HG03108 (cell line): ENCODE data around the gene UBAP1L.
A peak's percentile ranks its signal among the peaks of the same experiment; 100 is the strongest.
"Not testable (repeated sequence)": the region's sequence is repeated elsewhere in the genome, so short reads cannot be mapped to it uniquely, and the experiment has no call there.

Experiments used
- ATAC-seq: cut with Tn5 transposase; IDR thresholded peaks from one replicate; pipeline ENCODE4 v1.9.1; 2021; ENCODE audit warnings: moderate library complexity; ENCODE audit not compliant: unreplicated experiment

Gene UBAP1L

DNA sequence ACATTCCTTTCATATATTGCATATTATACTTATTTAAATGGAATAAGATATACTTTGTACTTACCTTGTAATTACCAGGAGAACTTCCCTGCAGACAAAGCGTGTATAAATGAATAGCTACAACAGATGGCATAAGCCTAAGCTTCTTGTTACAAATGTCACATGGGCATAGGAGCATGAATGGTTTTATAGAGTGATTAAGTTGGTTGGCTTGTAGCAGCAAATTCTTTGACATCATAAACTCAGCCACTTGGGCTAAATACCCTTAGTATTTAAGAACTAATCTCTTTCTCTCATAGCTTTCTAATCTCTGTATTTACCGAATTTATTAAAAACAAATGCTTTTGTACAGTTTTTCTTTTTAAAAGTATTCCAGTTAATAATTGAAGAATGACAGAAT lies at the start of gene UBAP1L:
TSS of gene UBAP1L (minus strand) at position 115 of the 400 bp plus-strand sequence. CDS start 8,985 bp downstream, outside the sequence.
- ATAC-seq, result no peak

DNA sequence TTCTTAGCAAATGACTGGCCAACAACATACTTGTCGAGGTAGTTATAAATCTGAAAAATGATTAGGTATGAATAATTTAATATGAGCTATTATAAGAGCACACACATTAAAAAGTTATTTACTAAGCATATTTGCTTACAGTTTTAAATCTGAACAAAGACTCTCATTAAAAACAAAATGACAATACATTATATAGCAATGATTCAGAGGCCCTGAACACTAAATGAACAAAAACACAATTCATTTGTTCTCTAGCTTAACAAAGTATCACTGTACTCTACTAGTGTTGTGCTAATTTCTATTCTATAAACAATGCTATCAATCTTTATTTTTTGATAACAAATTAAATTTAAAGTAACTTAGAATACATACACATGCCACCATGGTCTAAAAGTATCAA lies 49.1 kb upstream of the UBAP1L start:
- no peak for ATAC-seq

DNA sequence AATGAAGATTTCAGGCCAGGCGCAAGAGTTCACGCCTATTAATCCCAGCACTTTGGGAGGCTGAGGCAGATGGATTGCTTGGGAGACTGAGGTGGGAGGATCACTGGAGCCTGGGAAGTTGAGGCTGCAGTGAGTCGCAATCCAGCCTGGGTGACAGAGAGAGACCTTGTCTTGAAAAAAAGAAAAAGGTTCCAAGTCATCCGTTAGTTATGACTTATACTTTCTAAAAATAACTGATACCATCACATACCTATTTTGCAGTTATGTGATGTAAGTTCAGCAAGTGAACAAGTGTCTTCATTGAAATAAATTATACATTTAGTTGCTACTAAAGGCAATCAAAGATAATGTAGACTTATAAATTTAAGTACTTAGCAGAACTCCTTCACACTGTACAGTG lies 48.0 kb upstream of the UBAP1L start:
- ATAC-seq, result no peak

DNA sequence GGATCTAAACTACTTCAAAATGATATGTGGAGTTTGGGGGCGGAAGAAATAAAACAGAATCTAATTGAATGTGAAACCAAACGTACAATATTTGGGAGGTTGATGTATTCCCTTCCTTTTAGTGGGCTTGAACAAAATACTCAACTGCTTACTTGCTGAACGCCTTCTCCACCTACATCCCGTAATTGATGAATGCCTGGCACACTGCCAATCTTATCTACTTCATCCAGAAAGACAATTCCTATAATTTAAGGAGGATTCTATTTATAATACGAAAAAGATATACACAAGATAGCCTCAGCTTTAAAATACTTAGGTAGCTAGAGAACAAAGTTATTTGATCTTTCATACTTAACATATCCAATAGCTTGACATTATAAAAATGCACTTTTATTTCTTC lies 41.7 kb upstream of the UBAP1L start:
- ATAC-seq, result no peak

DNA sequence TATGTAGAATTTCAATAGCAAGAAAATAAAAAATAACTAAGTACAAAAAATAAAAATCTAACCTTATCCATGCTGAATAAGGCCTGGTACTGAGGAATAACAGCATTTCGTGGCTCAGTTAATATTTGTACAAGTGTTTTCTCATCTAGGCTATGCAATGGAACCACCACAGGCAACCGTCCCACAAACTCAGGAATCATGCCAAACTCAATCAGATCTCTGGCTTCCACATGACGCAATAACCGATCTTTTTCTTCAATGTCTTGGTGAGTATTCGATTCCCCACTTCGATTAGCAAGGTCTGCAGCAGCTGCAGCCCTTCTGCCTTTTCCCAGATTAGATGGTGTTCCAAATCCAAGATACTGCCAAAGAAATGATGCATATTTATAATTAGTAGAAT lies 39.7 kb upstream of the UBAP1L start:
- ATAC-seq, result no peak

GRCh38 chr15:65147902-65148301 lies 32.9 kb upstream of the UBAP1L start:
- no peak for ATAC-seq

DNA sequence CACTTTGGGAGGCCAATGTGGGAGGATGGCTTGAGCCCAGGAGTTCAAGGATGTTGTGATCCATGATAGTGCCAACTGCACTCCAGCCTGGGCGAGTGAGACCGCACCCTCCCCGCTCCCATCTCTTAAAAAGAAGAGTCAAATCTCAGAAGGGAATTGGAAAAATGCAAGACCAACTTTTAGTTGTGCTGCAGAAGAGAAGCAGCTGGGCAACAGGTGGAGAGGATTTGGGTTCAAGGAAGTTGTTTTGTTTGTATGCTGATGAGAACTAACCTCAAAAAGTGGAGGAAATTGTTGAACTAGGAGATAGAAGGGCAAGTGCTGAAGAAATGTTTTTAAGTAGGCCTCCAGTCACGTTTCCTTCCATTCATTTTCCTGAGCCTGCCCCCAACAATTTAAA lies 31.4 kb upstream of the UBAP1L start:
- ATAC-seq, result no peak

GRCh38 chr15:65138631-65139030 lies 23.6 kb upstream of the UBAP1L start:
- ATAC-seq, result not testable (repeated sequence)

- not testable (repeated sequence) for ATAC-seq
Measured at GRCh38 chr15:65137893-65138292, 22.9 kb upstream of the UBAP1L start.

- ATAC-seq, result not testable (repeated sequence)
Measured at GRCh38 chr15:65137089-65137488, 22.1 kb upstream of the UBAP1L start.

- no peak for ATAC-seq
Measured at GRCh38 chr15:65134538-65134937, 19.5 kb upstream of the UBAP1L start.

DNA sequence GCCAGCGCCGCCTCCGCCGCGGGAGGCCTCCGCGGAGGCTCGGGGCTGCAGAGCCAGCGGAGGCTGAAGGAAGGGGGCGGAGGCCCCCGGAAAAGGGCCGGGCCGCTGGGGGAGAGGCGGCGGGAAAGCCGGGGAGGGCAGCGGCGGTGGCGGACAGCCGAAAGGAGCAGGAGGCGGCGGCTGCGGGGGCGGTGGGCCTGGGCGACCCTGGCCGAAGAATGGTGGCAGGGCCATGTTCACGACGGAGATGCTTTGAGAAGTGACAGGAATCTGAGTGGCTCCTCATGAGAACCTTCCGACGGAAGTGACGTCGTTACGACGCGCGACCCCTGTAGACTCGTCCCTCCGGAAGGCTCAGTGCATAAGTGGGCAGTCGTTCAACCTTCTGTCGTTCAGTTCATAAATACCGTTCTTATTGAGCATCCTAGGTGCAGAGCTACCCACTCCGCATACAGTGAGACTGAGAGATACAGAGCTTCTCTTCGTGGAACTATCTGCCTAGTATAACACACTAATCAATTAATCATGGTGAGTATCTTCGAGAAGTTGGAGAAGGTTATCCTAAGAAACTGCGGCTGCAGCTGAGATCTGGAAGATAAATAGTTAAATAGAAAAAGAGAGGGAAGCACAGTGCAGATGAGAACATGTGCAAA lies 18.7 kb upstream of the UBAP1L start, which contains the start of gene PDCD7:
TSS of gene PDCD7 (minus strand) at position 261 of the 653 bp plus-strand sequence. CDS start at position 234, 27 bp downstream.
- peak; percentile 93 for ATAC-seq

DNA sequence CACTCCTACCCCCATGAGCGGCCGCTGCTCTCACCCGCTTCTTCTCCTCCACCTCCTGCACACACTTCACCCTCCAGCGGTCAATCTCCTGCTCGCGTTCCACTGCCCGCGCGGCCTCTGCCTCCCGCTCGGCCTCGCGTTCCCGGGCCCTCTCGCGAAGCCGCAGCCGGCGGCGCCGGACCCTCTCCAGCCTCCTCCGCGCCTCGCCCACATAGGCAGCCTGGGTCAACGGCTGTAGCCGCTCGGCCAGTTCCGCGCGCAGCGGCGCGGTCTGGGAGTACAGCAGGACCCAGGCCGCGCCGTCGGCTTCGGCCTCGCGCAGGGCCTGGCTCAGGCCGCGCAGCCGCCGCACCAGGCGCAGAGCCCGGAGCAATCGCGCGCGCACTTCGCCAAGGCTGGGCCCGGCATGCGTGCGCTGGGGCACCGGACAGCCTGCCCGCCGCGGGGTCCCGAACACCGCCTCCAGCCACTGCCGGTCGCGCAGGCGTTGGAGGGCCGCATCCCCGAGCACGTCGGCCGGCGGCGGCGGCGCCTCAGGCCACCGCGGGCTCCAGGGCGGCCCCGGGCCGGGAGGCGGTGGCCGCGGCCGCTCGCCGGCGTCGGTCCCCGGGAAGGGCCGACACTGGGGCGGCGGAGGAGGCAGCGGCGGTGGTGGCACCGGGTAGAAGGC lies 18.0 kb upstream of the UBAP1L start:
- peak; percentile 18 for ATAC-seq

GRCh38 chr15:65130941-65131340 lies 15.9 kb upstream of the UBAP1L start:
- no peak for ATAC-seq

DNA sequence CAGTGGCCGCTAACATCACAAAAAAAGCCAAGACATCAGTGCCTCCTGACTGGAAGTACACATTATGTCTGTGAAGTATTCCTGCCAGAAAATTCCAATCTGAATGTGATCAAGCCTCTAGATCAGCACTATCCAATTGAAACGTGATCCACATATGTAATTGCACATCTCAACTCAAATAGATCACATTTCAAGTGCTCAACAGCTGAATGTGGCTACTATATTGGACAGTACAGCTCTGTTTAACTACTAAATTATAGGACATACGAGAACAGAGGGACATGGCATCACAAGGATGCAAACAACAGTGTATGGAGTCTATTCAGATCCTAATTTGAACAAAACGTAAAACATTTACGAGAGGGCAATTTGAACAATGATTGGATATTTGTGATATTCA lies 542 bp upstream of the UBAP1L start:
- ATAC-seq, result no peak

DNA sequence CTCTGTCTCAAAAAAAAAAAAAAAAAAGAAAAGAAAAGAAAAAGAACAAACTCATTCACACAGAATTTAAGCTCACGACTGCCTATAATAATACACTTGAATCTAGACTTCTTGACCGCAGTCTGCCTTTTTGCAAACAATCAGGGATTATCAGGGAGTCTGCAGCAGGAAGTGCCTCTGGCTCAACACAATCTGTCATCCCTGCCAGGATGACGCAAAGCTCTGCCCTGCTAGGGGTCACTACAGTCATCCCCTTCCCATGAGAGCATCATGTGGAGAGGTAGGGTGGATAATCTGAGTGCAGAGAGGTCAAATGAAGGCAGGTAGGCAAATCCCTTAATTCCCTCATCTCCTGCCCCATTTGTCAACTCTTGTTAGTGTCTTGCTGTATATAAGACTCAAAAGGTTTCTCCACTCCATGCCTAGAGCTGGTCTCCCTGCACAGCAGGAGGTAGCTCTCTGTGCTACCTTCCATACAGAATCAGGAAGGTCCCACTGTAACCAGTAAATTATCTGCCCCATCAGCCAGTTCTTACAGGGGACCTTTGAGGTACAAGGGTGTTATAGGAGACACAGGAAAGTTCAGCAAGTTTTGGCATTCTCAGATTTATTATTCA lies 4.2 kb downstream of the UBAP1L start:
- ATAC-seq, result no peak

DNA sequence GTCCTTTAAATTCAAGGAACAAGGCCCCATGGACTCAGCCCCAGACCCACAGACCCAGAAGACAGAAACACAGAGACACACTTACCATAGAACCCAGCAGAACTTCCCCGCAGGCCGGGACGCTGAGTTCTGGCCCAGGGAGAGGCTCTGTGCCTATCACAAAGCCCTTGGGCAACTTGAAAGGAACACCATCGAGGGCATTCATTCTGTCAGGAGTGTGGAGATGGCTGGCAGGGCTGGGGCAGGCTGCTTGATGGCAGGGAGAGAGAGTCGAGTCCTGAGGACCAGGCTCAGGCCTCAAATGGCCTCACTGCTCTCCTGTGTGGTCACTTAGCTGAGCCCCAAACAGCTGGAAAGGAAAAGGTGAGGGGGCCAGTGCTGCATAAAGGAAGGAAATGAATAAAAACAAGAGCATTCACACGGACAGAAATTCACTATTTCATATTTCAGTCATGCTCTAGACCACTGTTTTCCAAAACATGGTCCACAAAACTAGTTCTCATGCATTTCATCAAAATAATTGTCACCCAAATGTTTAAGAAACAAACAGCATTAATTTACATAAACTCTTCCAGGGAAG lies 8.9 kb downstream of the UBAP1L start:
- ATAC-seq, result no peak

DNA sequence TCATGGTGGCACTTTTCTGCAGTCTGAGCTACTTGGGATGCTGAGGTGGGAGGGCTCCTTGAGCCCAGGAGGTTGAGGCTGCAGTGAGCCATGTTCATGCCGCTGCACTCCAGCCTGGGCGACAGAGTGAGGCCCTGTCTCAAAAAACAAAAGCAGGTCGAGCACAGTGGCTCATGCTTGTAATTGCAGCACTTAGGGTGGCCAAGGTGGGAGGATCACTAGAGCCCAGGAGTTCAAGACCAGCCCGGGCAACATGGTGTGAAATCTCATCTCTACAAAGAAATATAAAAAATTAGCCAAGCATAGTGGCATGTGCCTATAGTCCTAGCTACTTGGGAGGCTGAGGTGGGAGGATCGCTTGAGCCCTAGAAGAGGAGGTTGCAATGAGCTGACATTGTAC lies 10.0 kb downstream of the UBAP1L start:
- ATAC-seq, result no peak

- no peak for ATAC-seq
Measured at GRCh38 chr15:65102912-65103311, 12.1 kb downstream of the UBAP1L start.

GRCh38 chr15:65101891-65102708 lies 12.9 kb downstream of the UBAP1L start:
- no peak for ATAC-seq

DNA sequence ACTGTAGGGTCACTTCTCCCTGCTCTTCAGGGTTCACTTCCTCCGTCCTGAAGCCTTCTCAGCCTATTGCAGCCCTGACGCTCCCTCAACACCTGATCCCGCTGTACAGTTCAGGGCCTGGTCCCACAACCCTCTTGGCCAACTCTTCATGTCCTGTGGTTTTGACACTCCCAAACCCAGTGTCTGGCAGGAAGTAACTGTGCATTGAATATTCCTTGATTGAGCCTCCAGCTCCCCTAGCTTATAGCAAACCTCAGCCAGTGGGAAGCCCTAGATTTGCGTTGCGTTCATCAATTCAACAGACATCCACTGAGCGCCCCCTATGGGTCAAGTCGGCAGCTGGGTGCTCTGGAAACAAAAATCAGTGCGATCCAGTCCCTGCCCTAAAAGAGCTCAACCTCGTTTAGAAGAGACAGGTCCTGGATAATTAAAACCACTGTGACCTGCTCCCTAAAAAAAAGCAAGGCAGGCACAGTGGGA lies 13.5 kb downstream of the UBAP1L start:
- ATAC-seq, result no peak
